ENCODE measurements around the gene ZNF653. TPM values are rescaled to one million over a fixed set of nuclear protein-coding genes. Genes with fewer than 3 reads are reported as not detected.

Gene ZNF653
- total RNA-seq, 6 experiments from 2014 or later = 2.7 to 7.0 (median 3.9) TPM

DNA sequence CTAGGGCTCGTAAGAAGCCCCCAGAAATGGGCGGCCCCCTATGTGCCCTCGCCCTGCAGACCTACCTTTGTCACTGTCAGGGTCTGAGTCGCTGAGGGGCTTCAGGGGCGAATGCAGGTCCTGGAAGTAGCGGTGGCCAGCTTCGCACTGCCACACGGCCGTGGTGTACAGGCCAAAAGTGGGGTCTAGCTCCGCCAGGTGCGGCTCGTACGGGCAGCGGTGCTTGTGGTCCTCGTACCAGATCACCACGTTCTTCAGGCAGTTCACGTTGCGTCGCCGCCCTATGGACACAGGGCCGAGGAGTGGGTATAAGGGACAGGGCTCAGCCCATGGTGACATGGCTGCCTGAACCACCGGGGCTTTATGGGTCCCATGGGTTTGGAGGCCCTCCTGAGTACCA, 9.8 kb downstream of the ZNF653 start:
- Histone ChIP-seq H3K4me1 (peaks cover 0 to 5% (median 2%) of the 10 kb centered on the region in 4 donors), H3K4me3 (no peak overlapping the region), H3K27me3 (no peaks in the 10 kb centered on the region), H3K27ac (no peak overlapping the region), H3K9me3 (no peaks in the 10 kb centered on the region), H3K36me3 (peaks cover 0 to 7% (median 0%) of the 10 kb centered on the region in 4 donors)
- intact Hi-C loops (cut with DNase I) = no loop called here
- 67% methylated on average over 1 of the region's 22 CpGs for WGBS (ENCODE audit: insufficient coverage, low coverage, low lambda C conversion rate, missing lambda C conversion rate)
- DNase-seq (no peak), ATAC-seq (no peak)
- TF ChIP-seq, protein P1, sequence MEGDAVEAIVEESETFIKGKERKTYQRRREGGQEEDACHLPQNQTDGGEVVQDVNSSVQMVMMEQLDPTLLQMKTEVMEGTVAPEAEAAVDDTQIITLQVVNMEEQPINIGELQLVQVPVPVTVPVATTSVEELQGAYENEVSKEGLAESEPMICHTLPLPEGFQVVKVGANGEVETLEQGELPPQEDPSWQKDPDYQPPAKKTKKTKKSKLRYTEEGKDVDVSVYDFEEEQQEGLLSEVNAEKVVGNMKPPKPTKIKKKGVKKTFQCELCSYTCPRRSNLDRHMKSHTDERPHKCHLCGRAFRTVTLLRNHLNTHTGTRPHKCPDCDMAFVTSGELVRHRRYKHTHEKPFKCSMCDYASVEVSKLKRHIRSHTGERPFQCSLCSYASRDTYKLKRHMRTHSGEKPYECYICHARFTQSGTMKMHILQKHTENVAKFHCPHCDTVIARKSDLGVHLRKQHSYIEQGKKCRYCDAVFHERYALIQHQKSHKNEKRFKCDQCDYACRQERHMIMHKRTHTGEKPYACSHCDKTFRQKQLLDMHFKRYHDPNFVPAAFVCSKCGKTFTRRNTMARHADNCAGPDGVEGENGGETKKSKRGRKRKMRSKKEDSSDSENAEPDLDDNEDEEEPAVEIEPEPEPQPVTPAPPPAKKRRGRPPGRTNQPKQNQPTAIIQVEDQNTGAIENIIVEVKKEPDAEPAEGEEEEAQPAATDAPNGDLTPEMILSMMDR (IDR thresholded peaks at IDR 0.05) = no peak
- TF ChIP-seq POLR2A (IDR thresholded peaks at IDR 0.05) = no peak

DNA sequence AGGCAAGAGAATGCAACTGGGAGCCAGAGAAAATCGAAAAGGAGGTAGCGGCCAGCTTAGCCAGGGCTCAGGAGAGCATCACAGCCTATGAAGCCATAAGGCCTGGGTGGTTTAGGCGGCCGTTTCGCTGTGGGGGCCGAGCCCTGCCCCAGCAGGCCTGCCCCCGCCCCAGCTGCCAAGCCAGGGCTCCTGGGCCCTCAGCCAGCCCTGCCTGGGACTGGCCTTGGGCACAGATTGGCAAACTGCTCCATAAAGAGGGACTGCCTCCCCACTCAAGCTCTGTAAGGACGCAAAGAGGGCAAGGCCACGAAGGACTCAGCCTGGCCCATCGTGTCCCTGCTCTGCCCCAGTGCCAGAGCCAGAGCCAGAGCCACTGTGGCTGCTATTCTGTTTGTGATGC, 10.2 kb downstream of the ZNF653 start:
- Histone ChIP-seq H3K4me3 (no peak overlapping the region), H3K9me3 (no peaks in the 10 kb centered on the region), H3K27me3 (no peaks in the 10 kb centered on the region), H3K36me3 (peaks cover 0 to 7% (median 0%) of the 10 kb centered on the region in 4 donors), H3K4me1 (peaks cover 0 to 8% (median 3%) of the 10 kb centered on the region in 4 donors), H3K27ac (no peak overlapping the region)
- no peak for TF ChIP-seq POLR2A (IDR thresholded peaks at IDR 0.05)
- TF ChIP-seq, protein P1 (IDR thresholded peaks at IDR 0.05) = no peak
- no CpG with 5 or more reads among the region's 10 CpGs for WGBS (ENCODE audit: insufficient coverage, low coverage, low lambda C conversion rate, missing lambda C conversion rate)
- intact Hi-C loops (cut with DNase I) = no loop called here
- DNase-seq (no peak), ATAC-seq (no peak)

DNA sequence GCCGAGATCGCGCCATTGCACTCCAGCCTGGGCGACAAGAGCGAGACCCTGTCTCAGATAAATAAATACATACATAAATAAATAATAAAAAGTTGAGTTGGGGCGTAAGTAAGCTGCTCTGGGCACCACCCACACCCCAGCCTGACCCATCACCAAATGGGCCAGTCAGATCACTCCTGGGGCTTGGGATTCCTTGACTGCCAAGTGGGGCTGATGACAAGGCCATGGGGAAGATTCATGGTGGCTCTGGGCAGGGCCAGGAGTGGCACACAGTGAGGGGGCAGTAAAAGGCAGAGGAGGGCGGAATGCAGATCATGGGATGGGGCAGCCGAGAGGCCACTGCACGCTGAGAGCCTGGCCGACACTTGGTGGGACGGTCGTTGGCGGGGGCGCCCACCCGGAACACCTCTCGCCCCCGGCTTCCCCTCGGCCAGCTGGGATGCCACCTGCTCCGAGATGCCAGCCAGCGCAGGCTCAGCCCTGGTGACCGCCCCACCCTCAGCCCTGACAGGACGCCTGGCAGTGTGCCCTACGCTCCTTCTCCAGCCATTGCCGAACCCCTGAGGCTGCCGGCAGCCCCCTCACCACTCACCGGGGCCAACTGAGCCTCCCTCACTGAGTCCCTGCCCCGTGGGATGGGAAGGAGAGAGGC, 10.9 kb downstream of the ZNF653 start:
- Histone ChIP-seq H3K36me3 (peaks cover 0 to 7% (median 0%) of the 10 kb centered on the region in 4 donors), H3K27me3 (no peaks in the 10 kb centered on the region), H3K4me3 (no peak overlapping the region), H3K27ac (no peak overlapping the region), H3K4me1 (peaks cover 0 to 15% (median 6%) of the 10 kb centered on the region in 4 donors), H3K9me3 (no peaks in the 10 kb centered on the region)
- DNase-seq = no peak
- intact Hi-C loops (cut with DNase I) = no loop called here
- no peak for TF ChIP-seq POLR2A (IDR thresholded peaks at IDR 0.05)
- TF ChIP-seq, protein P1 (IDR thresholded peaks at IDR 0.05) = no peak
- 89% methylated on average over 10 of the region's 27 CpGs for WGBS (ENCODE audit: insufficient coverage, low coverage, low lambda C conversion rate, missing lambda C conversion rate)
- no peak for ATAC-seq

DNA sequence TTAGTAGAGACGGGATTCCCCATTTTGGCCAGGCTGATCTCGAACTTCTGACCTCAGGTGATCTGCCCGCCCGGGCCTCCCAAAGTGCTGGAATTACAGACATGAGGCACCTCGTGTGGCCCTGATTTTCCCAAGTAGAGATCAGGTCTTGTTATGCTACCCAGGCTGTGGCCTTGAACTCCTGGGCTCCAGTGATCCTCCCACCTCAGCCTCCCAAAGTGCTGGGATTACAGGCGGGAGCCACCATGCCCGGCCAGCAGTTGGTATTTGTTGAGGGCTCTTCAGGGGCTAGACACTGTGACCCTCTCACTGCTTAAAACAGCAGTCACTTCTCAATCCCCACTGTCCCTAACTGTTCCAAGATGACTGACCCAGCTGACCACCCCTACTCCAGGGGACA, 16.3 kb downstream of the ZNF653 start:
- TF ChIP-seq POLR2A (IDR thresholded peaks at IDR 0.05) = no peak
- TF ChIP-seq, protein P1 (IDR thresholded peaks at IDR 0.05) = no peak
- 100% methylated on average over 1 of the region's 7 CpGs for WGBS (ENCODE audit: insufficient coverage, low coverage, low lambda C conversion rate, missing lambda C conversion rate)
- H3K9me3 ChIP-seq = no peaks in the 10 kb centered on the region
- no peak for ATAC-seq
- no peaks in the 10 kb centered on the region for H3K27me3 ChIP-seq
- H3K36me3 ChIP-seq = no peaks in the 10 kb centered on the region
- no peak overlapping the region for H3K4me3 ChIP-seq
- DNase-seq = no peak
- H3K4me1 ChIP-seq = peaks cover 0 to 36% (median 14%) of the 10 kb centered on the region in 4 donors
- H3K27ac ChIP-seq = no peak overlapping the region
- intact Hi-C loops (cut with DNase I) = no loop called here

All from right lobe of liver (tissue), 6 donors.